Stromal cell of bone marrow (primary cell): ENCODE data around the gene MST1R.
"Not testable (repeated sequence)": the region's sequence is repeated elsewhere in the genome, so short reads cannot be mapped to it uniquely, and the experiment has no call there.

ENCODE experiments used
- DNase-seq: peaks from one replicate; pipeline ENCODE4 v3.0.0-alpha.2; 2012; ENCODE audit warnings: low read depth

Gene MST1R

GRCh38 chr3:49903451-49904424 is at the start of gene MST1R:
Gene MST1R, minus strand, starts transcription at chr3:49903873. Its CDS starts 264 bp downstream, at chr3:49903609.
- no peak for DNase-seq

GRCh38 chr3:49952924-49953323 is 49.3 kb upstream of the MST1R start:
- no peak for DNase-seq

- no peak for DNase-seq
Observed at GRCh38 chr3:49942651-49943050, 39.0 kb upstream of the MST1R start.

- DNase-seq: no peak
Observed at GRCh38 chr3:49940667-49941249, 37.1 kb upstream of the MST1R start.

- peak; percentile 96 for DNase-seq
Observed at GRCh38 chr3:49939858-49940666, 36.4 kb upstream of the MST1R start, which contains the start of gene RBM6. Gene RBM6, plus strand, starts transcription at chr3:49940150. Its CDS starts 22,492 bp downstream, at chr3:49962642.

- no peak for DNase-seq
Observed at GRCh38 chr3:49937090-49937489, 33.4 kb upstream of the MST1R start.

- not testable (repeated sequence) for DNase-seq
Observed at GRCh38 chr3:49932281-49932680, 28.6 kb upstream of the MST1R start.

GRCh38 chr3:49930922-49931321 is 27.2 kb upstream of the MST1R start:
- DNase-seq: no peak

GRCh38 chr3:49930168-49930690 is 26.6 kb upstream of the MST1R start:
- DNase-seq: no peak

- peak; percentile 82 for DNase-seq
Observed at GRCh38 chr3:49929291-49930167, 25.9 kb upstream of the MST1R start, which contains the start of gene MON1A. Gene MON1A, minus strand, starts transcription at chr3:49929811. Its CDS starts 16,465 bp downstream, at chr3:49913346.

- DNase-seq: no peak
Observed at GRCh38 chr3:49928481-49929017, 24.9 kb upstream of the MST1R start.

GRCh38 chr3:49927798-49928197 is 24.1 kb upstream of the MST1R start:
- no peak for DNase-seq

- DNase-seq: no peak
Observed at GRCh38 chr3:49926117-49926728, 22.6 kb upstream of the MST1R start.

- no peak for DNase-seq
Observed at GRCh38 chr3:49925485-49925884, 21.8 kb upstream of the MST1R start.

- peak; percentile 66 for DNase-seq
Observed at GRCh38 chr3:49924683-49925082, 21.0 kb upstream of the MST1R start.

- DNase-seq: not testable (repeated sequence)
Observed at GRCh38 chr3:49917806-49918590, 14.3 kb upstream of the MST1R start.

- DNase-seq: peak; percentile 70
Observed at GRCh38 chr3:49916686-49917085, 13.0 kb upstream of the MST1R start.

- no peak for DNase-seq
Observed at GRCh38 chr3:49914906-49915305, 11.2 kb upstream of the MST1R start.

GRCh38 chr3:49912881-49913281 is 9.2 kb upstream of the MST1R start:
- no peak for DNase-seq
